IMR-90 (cell line): ENCODE results near the gene RAB31. TPM values are rescaled to one million over a fixed set of nuclear protein-coding genes. Genes with fewer than 3 reads are reported as not detected.

Source experiments
- ATAC-seq: fragments of 200-7000 bp; cut with Tn5 transposase; 2 replicates; pipeline ENCODE4 v1.9.1; 2020; ENCODE audit warnings: low read depth, mild to moderate bottlenecking, moderate library complexity
- BruUV-seq: library from RNA; stranded (reverse); fragments of 400-500 nt; replicated peaks from 2 replicates; lab custom pipeline; 2021; lab: Mats Ljungman, UMichigan
- CTCF ChIA-PET: fragments of 300-600 bp; formaldehyde crosslinking; extraction: SDS; loops from one replicate; lab custom pipeline; 2021; ENCODE audit warnings: antibody characterized with exemption; lab: Yijun Ruan, JAX
- POLR2A ChIA-PET: fragments of 300-600 bp; sonication (Branson Sonifier 250); formaldehyde crosslinking; loops from one replicate; lab custom pipeline; 2022; ENCODE audit warnings: antibody characterized with exemption; ENCODE audit not compliant: unreplicated experiment; lab: Charles Lee
- DNase-seq: peaks from one replicate; pipeline ENCODE4 v3.0.0; 2013
- H2AFZ ChIP-seq: replicated peaks from 2 replicates; pipeline ENCODE3; 2013; ENCODE audit warnings: low read length, mild to moderate bottlenecking; ENCODE audit not compliant: poor library complexity
- H2AK5ac ChIP-seq: 2 replicates; pipeline ENCODE4 v1.6.1; 2013; ENCODE audit warnings: low read depth, low read length, inconsistent platforms
- H2AK9ac ChIP-seq: replicated peaks from 2 replicates; pipeline ENCODE3; 2013; ENCODE audit warnings: mild to moderate bottlenecking, low read depth, low read length, moderate library complexity; ENCODE audit not compliant: poor library complexity
- H2BK120ac ChIP-seq: 2 replicates; pipeline ENCODE4 v1.6.1; 2013; ENCODE audit warnings: low read depth, low read length, inconsistent platforms
- H2BK15ac ChIP-seq: 3 replicates; pipeline ENCODE4 v1.6.1; 2013; ENCODE audit warnings: low read depth, low read length, inconsistent platforms
- H2BK20ac ChIP-seq: 2 replicates; pipeline ENCODE4 v1.6.1; 2013; ENCODE audit warnings: low read depth, mild to moderate bottlenecking, inconsistent platforms, low read length, moderate library complexity
- H2BK5ac ChIP-seq: 2 replicates; pipeline ENCODE4 v1.6.1; 2013; ENCODE audit warnings: mild to moderate bottlenecking, low read depth, low read length, inconsistent platforms; ENCODE audit not compliant: poor library complexity, severe bottlenecking
- H3K14ac ChIP-seq: replicated peaks from 2 replicates; pipeline ENCODE4 v1.6.1; 2013; ENCODE audit warnings: low read depth, low read length, inconsistent platforms
- H3K18ac ChIP-seq: 2 replicates; pipeline ENCODE4 v1.6.1; 2013; ENCODE audit warnings: low read depth, low read length, control low read depth
- H3K23ac ChIP-seq: 2 replicates; pipeline ENCODE4 v1.6.1; 2013; ENCODE audit warnings: low read depth, low read length, inconsistent platforms
- H3K27ac ChIP-seq: 2 replicates; pipeline ENCODE4 v1.5.1; 2013; ENCODE audit warnings: mild to moderate bottlenecking, control low read depth, low read length; ENCODE audit not compliant: insufficient read depth
- H3K27me3 ChIP-seq: 2 replicates; pipeline ENCODE4 v1.6.1; 2013; ENCODE audit warnings: low read length; ENCODE audit not compliant: control insufficient read depth, insufficient read depth
- H3K36me3 ChIP-seq: 2 replicates; pipeline ENCODE4 v1.6.1; 2013; ENCODE audit warnings: low read length, mixed read lengths; ENCODE audit not compliant: control insufficient read depth, insufficient read depth
- H3K4ac ChIP-seq: 2 replicates; pipeline ENCODE4 v1.6.1; 2013; ENCODE audit warnings: low read depth, low read length, inconsistent platforms
- H3K4me1 ChIP-seq: 2 replicates; pipeline ENCODE4 v1.6.1; 2013; ENCODE audit warnings: low read length, mixed read lengths; ENCODE audit not compliant: control insufficient read depth, insufficient read depth
- H3K4me2 ChIP-seq: 2 replicates; pipeline ENCODE4 v1.6.1; 2013; ENCODE audit warnings: low read depth, mild to moderate bottlenecking, control low read depth, low read length, moderate library complexity
- H3K4me3 ChIP-seq: 2 replicates; pipeline ENCODE4 v1.5.1; 2013; ENCODE audit warnings: low read depth, mild to moderate bottlenecking, control low read depth, low read length, moderate library complexity; ENCODE audit not compliant: insufficient read depth
- H3K56ac ChIP-seq: 2 replicates; pipeline ENCODE4 v1.6.1; 2013; ENCODE audit warnings: low read length, inconsistent platforms; ENCODE audit not compliant: insufficient read depth; ENCODE audit errors: extremely low read depth
- H3K79me1 ChIP-seq, 2 experiments: 2 replicates each; pipeline ENCODE4 v1.6.1; 2013; ENCODE audit warnings: low read length in 2 of 2, inconsistent platforms in 1 of 2, low read depth in 1 of 2
- H3K9ac ChIP-seq: 2 replicates; pipeline ENCODE4 v1.6.1; 2013; ENCODE audit warnings: low read depth, low read length, control low read depth
- H3K9me1 ChIP-seq: 2 replicates; pipeline ENCODE4 v1.6.1; 2013; ENCODE audit warnings: low read length, inconsistent platforms; ENCODE audit not compliant: insufficient read depth
- H3K9me3 ChIP-seq: 2 replicates; pipeline ENCODE4 v1.6.1; 2013; ENCODE audit warnings: low read length; ENCODE audit not compliant: control insufficient read depth, insufficient read depth
- H4K20me1 ChIP-seq: 2 replicates; pipeline ENCODE4 v1.6.1; 2013; ENCODE audit warnings: low read length, inconsistent platforms; ENCODE audit not compliant: insufficient read depth
- H4K5ac ChIP-seq: 2 replicates; pipeline ENCODE4 v1.6.1; 2013; ENCODE audit warnings: mild to moderate bottlenecking, low read depth, low read length, control low read depth
- H4K8ac ChIP-seq, 2 experiments: 2 replicates each; pipeline ENCODE4 v1.6.1; 2013; ENCODE audit warnings: low read depth in 2 of 2, low read length in 2 of 2, control low read depth in 1 of 2, inconsistent platforms in 1 of 2
- H4K91ac ChIP-seq: 2 replicates; pipeline ENCODE4 v1.6.1; 2013; ENCODE audit warnings: low read depth, low read length, inconsistent platforms; ENCODE audit not compliant: insufficient read depth
- CHD1 ChIP-seq: IDR thresholded peaks from 2 replicates; pipeline ENCODE4 v1.6.1; 2012; ENCODE audit warnings: low read depth, low read length, improper control_type of control experiment
- MAFK ChIP-seq: IDR thresholded peaks from 2 replicates; pipeline ENCODE4 v1.6.1; 2012; ENCODE audit warnings: low read depth, low read length, improper control_type of control experiment
- MAZ ChIP-seq: IDR thresholded peaks from 2 replicates; pipeline ENCODE4 v1.6.1; 2012; ENCODE audit warnings: low read depth, mild to moderate bottlenecking, low read length, improper control_type of control experiment, moderate library complexity, borderline replicate concordance
- NFE2L2 ChIP-seq: fragments of 150-350 bp; IDR thresholded peaks from 2 replicates; pipeline ENCODE4 v1.6.1; 2016; ENCODE audit warnings: low read depth, mild to moderate bottlenecking, low read length
- POLR2A ChIP-seq: IDR thresholded peaks from 2 replicates; pipeline ENCODE4 v1.6.1; 2012; ENCODE audit warnings: mild to moderate bottlenecking, low read depth, low read length
- RAD21 ChIP-seq: IDR thresholded peaks from 2 replicates; pipeline ENCODE4 v1.6.1; 2012; ENCODE audit warnings: low read length, improper control_type of control experiment
- RCOR1 ChIP-seq: IDR thresholded peaks from 2 replicates; pipeline ENCODE4 v1.6.1; 2012; ENCODE audit warnings: mild to moderate bottlenecking, low read length, improper control_type of control experiment; ENCODE audit not compliant: insufficient replicate concordance
- RFX5 ChIP-seq: IDR thresholded peaks from 2 replicates; pipeline ENCODE4 v1.8.0; 2012; ENCODE audit warnings: low read depth, mild to moderate bottlenecking, low read length, moderate library complexity
- SMC3 ChIP-seq: fragments of 150-350 bp; IDR thresholded peaks from 2 replicates; pipeline ENCODE4 v1.6.1; 2016; ENCODE audit warnings: low read depth, mild to moderate bottlenecking, antibody characterized with exemption, low read length, moderate library complexity
- WGBS, 2 experiments: methylation state at CpG; one replicate each; pipeline versions ENCODE4 v1.1.5 to v1.1.7; 2013; ENCODE audit warnings: missing lambda C conversion rate in 2 of 2; ENCODE audit not compliant: insufficient read length in 1 of 2; ENCODE audit errors: extremely low coverage in 2 of 2; 5-methylcytosine and 5-hydroxymethylcytosine counted together
- dilution Hi-C: fragments of 300-500 bp; cut with HindIII; formaldehyde crosslinking; loops from one replicate; pipeline ENCODE4 v1.14.3; 2018; ENCODE audit warnings: low sequenced_read_pairs; ENCODE audit not compliant: unreplicated experiment
- in situ Hi-C: fragments of 300-500 bp; cut with MboI; formaldehyde crosslinking; loops from 3 replicates; pipeline ENCODE4 v1.14.3; 2019; ENCODE audit warnings: low sequenced_read_pairs, inconsistent platforms, mixed read lengths
- intact Hi-C: fragments of 100-400 bp; cut with micrococcal nuclease; formaldehyde crosslinking; loops from 2 replicates; pipeline ENCODE4 v1.10.0; 2022
- polyA plus RNA-seq, 3 experiments: library from polyadenylated mRNA; depleted of rRNA; stranded (reverse); fragments of >200 nt; gene quantifications; 2 replicates each; pipeline ENCODE4 v1.2.3, GENCODE V29; 2012; ENCODE audit warnings: low replicate concordance in 1 of 3
- total RNA-seq: library from RNA; depleted of rRNA; stranded (reverse); fragments of >200 nt; gene quantifications from 2 replicates; pipeline ENCODE4 v1.2.3, GENCODE V29; 2012
- TF ChIP-seq, protein P1 (sequence below): conservative IDR thresholded peaks from 2 replicates; pipeline ENCODE4 v1.5.1; 2012; ENCODE audit warnings: mild to moderate bottlenecking, low read depth, low read length, improper control_type of control experiment
- TF ChIP-seq, protein P2 (sequence below): fragments of 150-350 bp; IDR thresholded peaks from 2 replicates; pipeline ENCODE4 v1.6.1; 2017; ENCODE audit warnings: mild to moderate bottlenecking, antibody characterized with exemption, low read length, low read depth
- TF ChIP-seq, protein P3 (sequence below): fragments of 150-350 bp; IDR thresholded peaks from 2 replicates; pipeline ENCODE4 v1.6.1; 2016; ENCODE audit warnings: low read depth, mild to moderate bottlenecking, low read length, moderate library complexity, borderline replicate concordance

The RAB31 gene
- total and polyA plus RNA-seq, 2 of the 4 experiments (the other 2 are of a cell fraction): 13.8 to 26.9 TPM

DNA sequence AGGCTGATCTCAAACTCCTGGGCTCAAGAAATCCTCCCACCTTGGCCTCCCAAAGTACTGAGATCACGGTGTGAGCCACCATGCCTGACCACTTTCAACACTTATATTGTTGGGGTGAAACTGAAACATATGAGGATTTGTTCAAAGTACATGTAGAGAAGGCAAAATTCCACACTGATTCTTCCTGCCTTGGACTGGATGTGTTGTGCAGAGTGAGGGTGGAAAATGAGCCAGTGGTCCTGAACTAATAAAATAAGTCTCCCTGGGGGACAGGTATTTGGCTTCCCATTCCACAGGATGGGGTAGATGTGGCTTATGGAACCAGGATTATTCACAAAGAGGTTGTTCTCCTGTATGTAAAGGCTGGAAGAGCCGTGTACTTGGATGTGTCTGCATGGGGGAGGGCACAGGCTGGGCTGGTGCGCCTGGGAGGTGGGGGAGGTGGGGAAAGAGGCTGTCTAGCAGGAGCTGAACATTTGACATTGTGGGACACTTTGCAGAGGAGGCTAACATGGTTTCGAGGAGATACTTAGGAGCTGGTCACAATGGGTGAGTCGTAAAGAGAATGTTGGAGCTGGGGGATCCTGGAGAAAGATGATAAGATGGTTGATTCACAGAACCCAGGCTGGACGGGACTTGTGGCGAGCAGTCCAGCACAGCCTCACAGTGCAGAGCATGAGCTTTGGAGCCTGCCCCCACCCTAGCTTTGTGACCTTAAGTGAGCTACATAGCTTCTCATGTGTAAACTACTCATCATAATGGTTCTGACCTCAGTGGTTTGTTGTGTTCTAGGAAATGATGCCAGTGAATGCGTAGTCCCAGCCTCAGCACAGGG, 177.3 kb downstream of the RAB31 start, which contains the start of gene TXNDC2 (continued):
- TF ChIP-seq MAZ: no peak

DNA sequence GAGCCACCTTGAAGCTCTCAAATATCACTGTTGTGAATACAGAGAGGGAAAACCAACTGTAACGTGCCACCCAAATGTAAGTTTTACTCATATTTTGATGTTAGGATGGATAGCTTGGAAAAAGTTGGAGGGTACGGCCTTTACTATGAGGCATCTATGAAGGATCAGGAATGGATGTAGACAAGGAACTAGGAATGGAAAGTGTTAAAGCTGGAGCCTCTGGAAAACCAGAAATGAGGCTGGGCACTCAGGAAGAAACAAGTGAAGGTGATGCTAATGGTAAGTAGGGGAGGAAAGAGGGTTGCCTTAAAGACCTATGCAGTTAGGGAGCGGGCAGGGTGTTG, 177.9 kb downstream of the RAB31 start:
- H3K23ac ChIP-seq: no peak overlapping the region
- no peaks in the 10 kb centered on the region for H3K79me1 ChIP-seq
- H3K4me3 ChIP-seq: no peak overlapping the region
- no peak overlapping the region for H3K14ac ChIP-seq
- H2BK15ac ChIP-seq: no peak overlapping the region
- no peak overlapping the region for H2AK9ac ChIP-seq
- H2AFZ ChIP-seq: no peak overlapping the region
- no peaks in the 10 kb centered on the region for H4K20me1 ChIP-seq
- no peak overlapping the region for H3K27ac ChIP-seq
- in situ Hi-C loops: no loop called here
- no peak overlapping the region for H2BK5ac ChIP-seq
- H4K91ac ChIP-seq: no peak overlapping the region
- BruUV-seq: no TSS peak
- no peaks in the 10 kb centered on the region for H3K9me3 ChIP-seq
- ChIA-PET CTCF (interaction anchor here (0.5 kb wide), 1 partner anchor 20 kb away, joined by 3 read pairs; no protein-coding TSS in a partner anchor), POLR2A (interaction anchor here (0.6 kb wide), 1 partner anchor 278 kb away, joined by 3 read pairs; no protein-coding TSS in a partner anchor)
- H3K36me3 ChIP-seq: no peaks in the 10 kb centered on the region
- H3K9me1 ChIP-seq: no peaks in the 10 kb centered on the region
- ATAC-seq: no peak
- DNase-seq: no peak
- WGBS, 2 experiments: 100% methylated on average over 2 of the region's 3 CpGs; no CpG with 5 or more reads in 1 of the 2 experiments
- dilution Hi-C loops: no loop called here
- no peak overlapping the region for H2AK5ac ChIP-seq
- no peak overlapping the region for H2BK120ac ChIP-seq
- H3K18ac ChIP-seq: no peak overlapping the region
- H3K9ac ChIP-seq: no peak overlapping the region
- H2BK20ac ChIP-seq: no peak overlapping the region
- H3K4me1 ChIP-seq: peaks cover 1% of the 10 kb centered on the region; the same call in 1 of the 2 replicates
- H4K5ac ChIP-seq: no peak overlapping the region
- H3K56ac ChIP-seq: no peak overlapping the region
- H3K27me3 ChIP-seq: no peaks in the 10 kb centered on the region
- no peak overlapping the region for H3K4me2 ChIP-seq
- no peak overlapping the region for H4K8ac ChIP-seq
- intact Hi-C loops: no loop called here
- H3K4ac ChIP-seq: no peak overlapping the region
- TF ChIP-seq RCOR1 (no peak), RAD21 (no peak), CHD1 (no peak), MAZ (no peak), MAFK (no peak), POLR2A (no peak), SMC3 (no peak), NFE2L2 (no peak), RFX5 (no peak)
- TF ChIP-seq, protein P1, sequence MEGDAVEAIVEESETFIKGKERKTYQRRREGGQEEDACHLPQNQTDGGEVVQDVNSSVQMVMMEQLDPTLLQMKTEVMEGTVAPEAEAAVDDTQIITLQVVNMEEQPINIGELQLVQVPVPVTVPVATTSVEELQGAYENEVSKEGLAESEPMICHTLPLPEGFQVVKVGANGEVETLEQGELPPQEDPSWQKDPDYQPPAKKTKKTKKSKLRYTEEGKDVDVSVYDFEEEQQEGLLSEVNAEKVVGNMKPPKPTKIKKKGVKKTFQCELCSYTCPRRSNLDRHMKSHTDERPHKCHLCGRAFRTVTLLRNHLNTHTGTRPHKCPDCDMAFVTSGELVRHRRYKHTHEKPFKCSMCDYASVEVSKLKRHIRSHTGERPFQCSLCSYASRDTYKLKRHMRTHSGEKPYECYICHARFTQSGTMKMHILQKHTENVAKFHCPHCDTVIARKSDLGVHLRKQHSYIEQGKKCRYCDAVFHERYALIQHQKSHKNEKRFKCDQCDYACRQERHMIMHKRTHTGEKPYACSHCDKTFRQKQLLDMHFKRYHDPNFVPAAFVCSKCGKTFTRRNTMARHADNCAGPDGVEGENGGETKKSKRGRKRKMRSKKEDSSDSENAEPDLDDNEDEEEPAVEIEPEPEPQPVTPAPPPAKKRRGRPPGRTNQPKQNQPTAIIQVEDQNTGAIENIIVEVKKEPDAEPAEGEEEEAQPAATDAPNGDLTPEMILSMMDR: no peak
- TF ChIP-seq, protein P2, sequence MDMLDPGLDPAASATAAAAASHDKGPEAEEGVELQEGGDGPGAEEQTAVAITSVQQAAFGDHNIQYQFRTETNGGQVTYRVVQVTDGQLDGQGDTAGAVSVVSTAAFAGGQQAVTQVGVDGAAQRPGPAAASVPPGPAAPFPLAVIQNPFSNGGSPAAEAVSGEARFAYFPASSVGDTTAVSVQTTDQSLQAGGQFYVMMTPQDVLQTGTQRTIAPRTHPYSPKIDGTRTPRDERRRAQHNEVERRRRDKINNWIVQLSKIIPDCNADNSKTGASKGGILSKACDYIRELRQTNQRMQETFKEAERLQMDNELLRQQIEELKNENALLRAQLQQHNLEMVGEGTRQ: no peak
- TF ChIP-seq, protein P3, sequence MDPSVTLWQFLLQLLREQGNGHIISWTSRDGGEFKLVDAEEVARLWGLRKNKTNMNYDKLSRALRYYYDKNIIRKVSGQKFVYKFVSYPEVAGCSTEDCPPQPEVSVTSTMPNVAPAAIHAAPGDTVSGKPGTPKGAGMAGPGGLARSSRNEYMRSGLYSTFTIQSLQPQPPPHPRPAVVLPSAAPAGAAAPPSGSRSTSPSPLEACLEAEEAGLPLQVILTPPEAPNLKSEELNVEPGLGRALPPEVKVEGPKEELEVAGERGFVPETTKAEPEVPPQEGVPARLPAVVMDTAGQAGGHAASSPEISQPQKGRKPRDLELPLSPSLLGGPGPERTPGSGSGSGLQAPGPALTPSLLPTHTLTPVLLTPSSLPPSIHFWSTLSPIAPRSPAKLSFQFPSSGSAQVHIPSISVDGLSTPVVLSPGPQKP: no peak
